Activated CD4-positive, alpha-beta T cell treated with anti-CD3 and anti-CD28 coated beads, Interleukin-2, amount 10 ng/mL, durations not matched to agents 7 days and 5 days (primary cell): ENCODE data around the gene PRPF39. TPM values are rescaled to one million over a fixed set of nuclear protein-coding genes. Genes with fewer than 3 reads are reported as not detected.

Experiments
- CTCF ChIA-PET: fragments of 350-600 bp; sonication (Branson Sonifier 250); formaldehyde crosslinking; loops from one replicate; lab custom pipeline; 2021; ENCODE audit warnings: antibody characterized with exemption; lab: Charles Lee
- POLR2A ChIA-PET: fragments of 350-600 bp; sonication (Branson Sonifier 250); formaldehyde crosslinking; loops from one replicate; lab custom pipeline; 2021; ENCODE audit warnings: antibody characterized with exemption; lab: Charles Lee
- DNase-seq: peaks from one replicate; pipeline ENCODE4 v3.0.0-alpha.2; 2020
- H3K27ac Mint-ChIP-seq: one replicate; pipeline ENCODE4 v1.8.0; 2021; ENCODE audit warnings: mild to moderate bottlenecking, moderate library complexity, mixed read lengths
- H3K27me3 Mint-ChIP-seq: one replicate; pipeline ENCODE4 v1.8.0; 2021; ENCODE audit warnings: mixed read lengths
- H3K36me3 Mint-ChIP-seq: one replicate; pipeline ENCODE4 v1.8.0; 2021; ENCODE audit warnings: low read depth, mixed read lengths
- H3K4me1 Mint-ChIP-seq: one replicate; pipeline ENCODE4 v1.8.0; 2021; ENCODE audit warnings: mixed read lengths
- H3K4me3 Mint-ChIP-seq: one replicate; pipeline ENCODE4 v1.8.0; 2021; ENCODE audit warnings: mild to moderate bottlenecking, moderate library complexity, mixed read lengths
- H3K9me3 Mint-ChIP-seq: one replicate; pipeline ENCODE4 v1.8.0; 2021; ENCODE audit warnings: mixed read lengths
- total RNA-seq, 2 experiments: library from RNA; stranded (reverse); gene quantifications; one replicate each; pipeline ENCODE4 v1.2.3, GENCODE V29; 2021

The PRPF39 gene
- total RNA-seq, 2 experiments from 2014 or later, result 37.8 to 38.6 TPM

DNA sequence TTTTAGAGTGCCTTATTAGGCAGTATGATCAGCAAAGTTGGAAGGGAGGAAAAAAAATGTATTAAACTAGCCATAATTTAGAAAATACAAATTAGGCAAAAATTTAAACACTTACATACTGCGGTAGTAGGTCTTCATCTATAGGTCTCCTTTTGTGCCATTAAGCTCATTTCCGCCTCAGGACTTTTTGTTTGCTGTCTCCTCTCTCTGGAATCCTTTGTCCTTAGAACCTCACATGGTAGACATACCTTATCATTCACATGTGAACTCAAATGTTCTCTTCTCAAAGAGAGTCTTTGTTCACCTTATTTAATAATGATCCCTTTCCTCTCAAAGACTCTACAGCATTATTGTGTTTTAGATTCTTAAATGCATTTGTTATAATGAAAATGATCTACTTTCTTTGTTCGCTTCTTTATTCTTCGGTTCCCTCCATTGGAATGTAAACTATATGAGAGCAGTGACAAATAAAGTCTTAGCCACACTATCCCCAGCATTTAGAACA, 66.5 kb downstream of the PRPF39 start:
- CTCF ChIA-PET, result interaction anchor here (0.6 kb wide), 1 partner anchor 10 kb away, joined by 3 read pairs; no protein-coding TSS in a partner anchor

DNA sequence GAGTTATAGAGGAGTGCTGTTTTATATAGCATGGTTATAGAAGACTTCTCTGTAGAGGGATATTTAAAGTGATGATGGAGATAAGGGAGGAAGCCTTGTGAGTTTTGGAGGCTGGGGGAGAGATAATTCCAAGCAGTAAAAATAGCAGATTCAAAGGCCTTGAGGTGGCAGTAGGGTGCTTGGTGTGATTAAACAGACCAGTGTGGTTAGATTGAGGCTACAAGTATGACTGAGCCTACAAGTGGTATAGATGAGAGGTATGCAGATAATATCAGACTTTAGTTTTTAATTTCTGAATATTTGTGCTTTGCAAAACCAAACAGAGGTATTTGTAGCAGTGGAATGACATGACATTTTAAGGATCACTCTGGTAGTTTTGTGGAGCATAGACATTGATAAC, 72.2 kb downstream of the PRPF39 start:
- ChIA-PET POLR2A (no interaction called here), CTCF (no interaction called here)
- no peak for DNase-seq

More for the DNA sequence above, 66.5 kb downstream of the PRPF39 start:
- Mint-ChIP-seq H3K27me3 (no peaks in the 10 kb centered on the region), H3K4me1 (no peaks in the 10 kb centered on the region), H3K36me3 (peaks cover 5% of the 10 kb centered on the region), H3K27ac (no peak overlapping the region), H3K9me3 (no peaks in the 10 kb centered on the region), H3K4me3 (no peak overlapping the region)
- DNase-seq, result no peak
- POLR2A ChIA-PET, result no interaction called here

More for the DNA sequence above, 72.2 kb downstream of the PRPF39 start:
- Mint-ChIP-seq H3K4me1 (peaks cover 6% of the 10 kb centered on the region), H3K27ac (no peak overlapping the region), H3K36me3 (peaks cover 7% of the 10 kb centered on the region), H3K27me3 (no peaks in the 10 kb centered on the region), H3K4me3 (no peak overlapping the region), H3K9me3 (no peaks in the 10 kb centered on the region)

Other genes with a start within 250 kb of the PRPF39 start
- gene KLHL28, start 122.2 kb upstream of the PRPF39 start, total RNA-seq, result 10 to 100 TPM; 16.8 to 17.6 TPM
- gene TOGARAM1, start 121.9 kb upstream of the PRPF39 start, total RNA-seq, result 1 to 10 TPM; 8.4 to 8.7 TPM
- 10 to 100 TPM; 64.4 to 69.6 TPM for gene FKBP3, start 50.4 kb downstream of the PRPF39 start, total RNA-seq
- gene FANCM, start 51.8 kb downstream of the PRPF39 start, total RNA-seq, result 10 to 100 TPM; 15.6 to 16.5 TPM
- 10 to 100 TPM; 81.9 to 90.6 TPM for gene MIS18BP1, start 169.1 kb downstream of the PRPF39 start, total RNA-seq